GM12891 (cell line): ENCODE data around the gene BAHCC1.

ENCODE experiments used
- DNase-seq: peaks from one replicate; pipeline ENCODE4 v3.0.0; 2011; ENCODE audit warnings: low spot score; ENCODE audit not compliant: insufficient read length
- FAIRE-seq: peaks from 2 replicates; lab custom pipeline; 2011; peaks lifted over from hg19 to GRCh38; lab: Jason Lieb, UNC
- PAX5 ChIP-seq: IDR thresholded peaks from 2 replicates; pipeline ENCODE4 v1.6.1; 2011; ENCODE audit warnings: low read length, moderate library complexity, mild to moderate bottlenecking; ENCODE audit not compliant: insufficient read depth, severe bottlenecking
- POLR2A ChIP-seq: IDR thresholded peaks from 2 replicates; pipeline ENCODE4 v1.6.1; 2011; ENCODE audit warnings: low read depth, low read length, control low read depth
- POLR2AphosphoS5 ChIP-seq: IDR thresholded peaks from 2 replicates; pipeline ENCODE4 v1.6.1; 2011; ENCODE audit warnings: low read depth, low read length, control low read depth
- POU2F2 ChIP-seq: IDR thresholded peaks from 2 replicates; pipeline ENCODE4 v1.6.1; 2011; ENCODE audit warnings: low read depth, mild to moderate bottlenecking, control low read depth, low read length, moderate library complexity
- SPI1 ChIP-seq: IDR thresholded peaks from 2 replicates; pipeline ENCODE4 v1.6.1; 2011; ENCODE audit warnings: low read depth, low read length, control low read depth
- TAF1 ChIP-seq: IDR thresholded peaks from 2 replicates; pipeline ENCODE4 v1.6.1; 2011; ENCODE audit warnings: low read depth, low read length, control low read depth

The BAHCC1 gene

DNA sequence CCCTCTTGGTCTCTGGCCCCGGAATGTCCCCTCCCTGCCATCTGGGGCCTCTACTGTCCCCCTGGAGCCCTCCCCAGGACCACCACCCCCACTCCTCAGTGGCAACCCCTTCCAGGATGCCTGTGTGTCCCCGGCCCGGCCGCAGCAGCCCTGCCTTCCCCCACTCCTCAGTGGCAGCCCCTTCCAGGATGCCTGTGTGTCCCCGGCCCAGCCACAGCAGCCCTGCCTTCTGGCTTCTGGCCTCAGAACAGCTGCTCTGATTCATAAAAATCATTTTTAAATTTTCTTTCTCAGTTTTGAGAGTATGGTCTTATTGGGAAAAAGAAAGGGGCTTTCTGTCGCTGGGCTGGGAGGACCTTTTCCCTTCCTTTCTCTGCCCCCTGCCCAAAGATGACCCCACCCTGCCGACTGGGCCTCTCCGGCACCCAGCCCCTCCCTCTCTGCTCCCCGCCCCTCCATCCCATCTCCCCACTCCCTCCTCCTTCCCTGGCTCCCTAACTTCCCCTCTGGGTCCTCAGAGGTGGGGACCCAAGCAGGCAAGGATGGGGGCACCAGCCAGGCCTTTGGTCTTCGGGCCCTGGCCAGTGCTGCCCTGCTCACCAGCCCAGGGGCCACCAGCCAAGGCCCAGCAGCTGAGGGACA, 40.5 kb downstream of the BAHCC1 start:
- FAIRE-seq (no peak), DNase-seq (no peak)
- no peak for TF ChIP-seq TAF1
- no peak for TF ChIP-seq POLR2A

GRCh38 chr17:81436294-81436849, 41.1 kb downstream of the BAHCC1 start:
- no peak for TF ChIP-seq POLR2AphosphoS5
- no peak for TF ChIP-seq TAF1
- no peak for TF ChIP-seq SPI1
- no peak for TF ChIP-seq PAX5
- no peak for TF ChIP-seq POLR2A
- no peak for TF ChIP-seq POU2F2
- no peak for DNase-seq
- FAIRE-seq: no peak

GRCh38 chr17:81437191-81437651, 42.0 kb downstream of the BAHCC1 start:
- FAIRE-seq (no peak), DNase-seq (no peak)
- TF ChIP-seq POU2F2: no peak
- no peak for TF ChIP-seq POLR2AphosphoS5
- no peak for TF ChIP-seq TAF1
- TF ChIP-seq PAX5: no peak
- TF ChIP-seq POLR2A: no peak
- TF ChIP-seq SPI1: no peak

DNA sequence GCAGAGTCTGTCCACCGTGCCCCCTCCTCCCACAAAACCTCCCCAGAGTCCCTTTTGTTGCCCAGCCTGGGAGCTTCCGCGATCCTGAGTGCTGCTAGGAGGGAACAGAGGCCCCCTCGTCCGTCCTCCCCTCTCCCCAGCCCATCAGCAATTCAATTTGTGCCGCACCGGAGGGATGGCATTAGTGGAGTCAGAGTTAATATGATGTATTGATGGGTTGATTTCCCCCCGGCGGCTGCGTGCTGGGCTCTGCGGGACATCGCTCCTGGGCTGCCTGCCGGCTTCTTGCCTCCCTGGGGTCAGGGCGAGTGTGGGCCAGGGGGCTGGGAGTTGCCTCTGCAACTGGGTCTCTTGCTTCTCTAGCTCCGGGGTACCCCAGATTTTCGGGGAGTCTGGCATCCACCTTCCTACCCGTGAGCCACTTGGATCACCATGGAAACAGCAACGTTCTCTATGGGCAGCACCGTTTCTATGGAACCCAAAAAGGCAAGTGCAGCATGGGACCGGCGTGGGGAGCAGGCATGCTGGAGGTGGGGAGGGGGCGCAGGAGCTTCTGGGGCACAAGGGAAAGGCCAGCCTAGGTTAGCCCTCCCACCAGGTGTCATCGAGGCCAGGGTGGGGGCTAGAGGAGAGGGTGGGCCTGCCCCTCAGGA, 42.9 kb downstream of the BAHCC1 start:
- TF ChIP-seq SPI1 (no peak), PAX5 (no peak), POLR2A (no peak), POU2F2 (no peak), TAF1 (no peak), POLR2AphosphoS5 (no peak)
- no peak for DNase-seq
- no peak for FAIRE-seq

DNA sequence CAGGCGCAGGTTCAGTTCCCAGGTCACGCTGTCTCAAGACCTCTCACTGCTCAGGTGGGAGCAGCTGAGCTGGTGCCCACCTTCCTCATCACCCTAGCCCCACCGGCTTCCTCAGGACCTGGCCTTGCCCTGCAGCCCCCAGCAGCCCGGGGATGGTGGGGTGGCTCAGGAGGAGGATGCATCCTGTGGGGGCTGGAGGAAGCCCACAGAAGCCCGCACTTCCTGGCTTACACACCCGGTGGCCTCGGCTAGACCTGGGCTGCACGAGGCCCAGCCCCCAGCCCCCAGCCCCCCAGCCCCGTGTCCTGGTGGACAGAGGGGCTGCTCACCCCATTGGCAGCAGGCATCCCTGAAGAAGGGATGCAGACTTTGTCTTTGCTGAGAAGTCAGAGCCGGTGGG, 43.4 kb downstream of the BAHCC1 start:
- TF ChIP-seq POU2F2: no peak
- no peak for TF ChIP-seq POLR2AphosphoS5
- no peak for TF ChIP-seq POLR2A
- no peak for TF ChIP-seq TAF1
- TF ChIP-seq PAX5: no peak
- no peak for TF ChIP-seq SPI1
- no peak for DNase-seq
- no peak for FAIRE-seq

DNA sequence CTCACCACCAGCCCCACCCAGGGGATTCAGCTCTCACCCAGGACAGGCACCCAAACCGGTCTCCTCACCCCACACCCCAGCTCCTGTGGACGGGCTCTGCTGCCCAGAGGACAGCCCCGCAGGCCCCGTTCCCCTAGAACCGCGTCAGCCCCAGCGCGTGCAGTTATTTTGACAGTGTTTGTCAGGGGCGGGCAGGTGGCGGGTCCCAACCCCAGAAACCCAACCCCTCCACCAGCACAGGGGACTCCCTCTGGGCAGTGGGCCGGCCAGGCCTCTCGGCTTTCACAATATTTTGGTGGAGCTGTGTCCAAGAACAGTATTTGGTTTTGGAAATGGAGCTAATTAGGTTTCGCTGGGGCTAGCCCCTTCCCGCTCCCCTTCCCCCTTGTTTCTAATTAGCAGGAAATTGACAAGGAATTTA, 44.8 kb downstream of the BAHCC1 start:
- FAIRE-seq (no peak), DNase-seq (no peak)
- TF ChIP-seq POU2F2 (no peak), POLR2A (no peak), PAX5 (no peak), POLR2AphosphoS5 (no peak), SPI1 (no peak), TAF1 (no peak)

- TF ChIP-seq POLR2AphosphoS5 (no peak), PAX5 (no peak), POLR2A (no peak), SPI1 (no peak), TAF1 (no peak), POU2F2 (no peak)
- FAIRE-seq (no peak), DNase-seq (peak; percentile 93)
Observed at GRCh38 chr17:81440511-81441244, 45.4 kb downstream of the BAHCC1 start.

DNA sequence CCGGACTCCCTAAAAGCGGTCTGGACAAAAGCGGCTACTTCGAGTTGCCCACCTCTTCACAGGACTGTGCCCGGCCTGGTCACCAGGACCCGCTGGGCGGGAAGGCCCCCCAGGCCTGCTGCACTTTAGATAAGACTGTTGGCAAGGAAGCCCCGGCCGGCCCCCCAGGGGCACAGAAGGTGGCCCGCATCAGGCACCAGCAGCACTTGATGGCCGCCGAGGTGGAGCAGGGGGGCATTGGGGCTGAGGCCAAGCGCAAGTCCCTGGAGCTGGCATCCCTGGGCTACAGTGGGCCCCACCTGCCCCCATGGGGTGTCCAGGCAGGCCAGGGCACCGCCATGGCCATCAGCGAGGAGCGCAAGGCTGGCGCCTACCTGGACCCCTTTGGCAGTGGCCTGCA, 47.5 kb downstream of the BAHCC1 start:
- no peak for DNase-seq
- no peak for FAIRE-seq

GRCh38 chr17:81443269-81443668, 48.0 kb downstream of the BAHCC1 start:
- FAIRE-seq (no peak), DNase-seq (no peak)
- TF ChIP-seq TAF1 (no peak), POU2F2 (no peak), SPI1 (no peak), PAX5 (no peak), POLR2A (no peak), POLR2AphosphoS5 (no peak)

More for the DNA sequence above, 47.5 kb downstream of the BAHCC1 start:
- TF ChIP-seq POLR2AphosphoS5: no peak
- TF ChIP-seq POLR2A: no peak
- TF ChIP-seq POU2F2: no peak
- no peak for TF ChIP-seq PAX5
- TF ChIP-seq TAF1: no peak
- no peak for TF ChIP-seq SPI1
